IMR-90 (cell line): ENCODE results near the gene RIOK2.

Experiments
- CTCF ChIP-seq: conservative IDR thresholded peaks from 2 replicates; pipeline ENCODE4 v1.5.1; 2012; ENCODE audit warnings: mild to moderate bottlenecking, low read depth, low read length, improper control_type of control experiment
- MAFK ChIP-seq: IDR thresholded peaks from 2 replicates; pipeline ENCODE4 v1.6.1; 2012; ENCODE audit warnings: low read depth, low read length, improper control_type of control experiment
- POLR2A ChIP-seq: IDR thresholded peaks from 2 replicates; pipeline ENCODE4 v1.6.1; 2012; ENCODE audit warnings: mild to moderate bottlenecking, low read depth, low read length
- RFX5 ChIP-seq: IDR thresholded peaks from 2 replicates; pipeline ENCODE4 v1.8.0; 2012; ENCODE audit warnings: low read depth, mild to moderate bottlenecking, low read length, moderate library complexity
- USF2 ChIP-seq: fragments of 150-350 bp; IDR thresholded peaks from 2 replicates; pipeline ENCODE4 v1.6.1; 2017; ENCODE audit warnings: mild to moderate bottlenecking, antibody characterized with exemption, low read length, low read depth

GRCh38 chr5:97148288-97148687 is 34.8 kb downstream of the RIOK2 start:
- TF ChIP-seq CTCF (no peak), POLR2A (no peak), USF2 (no peak), RFX5 (no peak), MAFK (no peak)
